ENCODE measurements around the gene DEFB132. TPM values are rescaled to one million over a fixed set of nuclear protein-coding genes. Genes with fewer than 3 reads are reported as not detected.
"Not testable (repeated sequence)": the region's sequence is repeated elsewhere in the genome, so short reads cannot be mapped to it uniquely, and the experiment has no call there.

DEFB132 gene, protein sequence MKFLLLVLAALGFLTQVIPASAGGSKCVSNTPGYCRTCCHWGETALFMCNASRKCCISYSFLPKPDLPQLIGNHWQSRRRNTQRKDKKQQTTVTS
- total RNA-seq (2014; rRNA removed; shearing (Covaris generic)): not detected in 2 replicates

DNA sequence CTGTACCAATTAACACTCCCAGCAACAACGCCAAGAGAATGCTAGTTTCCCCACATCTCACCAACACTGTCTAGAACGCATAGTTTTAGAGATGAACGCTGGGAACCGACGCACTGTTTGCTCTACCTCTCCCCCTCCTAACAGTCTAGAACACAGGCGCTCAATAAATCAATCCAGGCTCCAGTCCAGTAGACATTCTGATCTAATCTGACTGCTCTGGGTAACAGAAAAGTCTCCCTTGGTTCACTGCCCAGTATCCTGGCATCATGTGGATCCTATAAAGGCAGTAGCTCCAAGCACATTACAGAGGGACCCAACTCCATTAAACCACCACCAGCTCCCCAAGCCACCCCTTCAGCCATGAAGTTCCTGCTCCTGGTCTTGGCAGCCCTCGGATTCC is at the start of gene DEFB132:
Gene DEFB132 (plus strand): TSS at position 306 of the 400 bp plus-strand sequence. CDS start 55 bp downstream, at position 361.
- Histone ChIP-seq H3K4me3 (ENCODE audit: insufficient read depth, low read depth, low read length) (no peak within 1 kb of the TSS), H3K27me3 (ENCODE audit: control insufficient read depth, insufficient read depth, low read length) (peaks cover 64% of the 10 kb centered on the region)
- no peak for DNase-seq

DNA sequence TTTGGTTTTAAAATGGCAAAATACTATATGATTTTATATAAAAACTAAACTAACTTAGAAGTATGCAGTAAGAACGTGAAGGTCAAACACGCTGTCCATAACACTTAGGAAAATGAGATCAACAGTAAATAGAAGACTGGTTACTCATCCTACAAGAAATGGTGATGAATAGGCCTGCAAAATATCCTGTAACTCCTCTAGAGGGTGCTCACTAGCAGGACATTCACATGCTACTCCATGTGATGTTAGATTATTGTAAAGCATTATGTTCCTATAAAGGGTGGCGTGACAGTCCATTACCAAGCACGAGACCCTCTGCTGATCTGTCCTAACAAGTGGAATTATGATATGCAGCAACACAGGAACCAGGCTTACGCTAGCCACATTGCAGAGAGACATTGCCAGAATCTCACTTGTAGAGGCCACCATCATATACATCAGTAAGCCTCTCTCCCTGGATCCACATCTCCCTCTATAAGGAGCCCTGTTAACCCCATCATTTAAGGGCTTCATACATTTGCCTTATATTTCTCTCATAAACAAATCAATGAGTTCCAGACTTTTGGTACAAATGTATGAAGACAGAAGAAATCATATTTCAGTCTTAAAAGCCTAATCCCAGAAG is 48.5 kb upstream of the DEFB132 start:
- Histone ChIP-seq H3K36me3 (replicated peaks; ENCODE audit: control insufficient read depth, insufficient read depth, low read length) (no peaks in the 10 kb centered on the region), H3K4me3 (ENCODE audit: insufficient read depth, low read depth, low read length) (no peak overlapping the region), H3K27me3 (ENCODE audit: control insufficient read depth, insufficient read depth, low read length) (peaks cover 6% of the 10 kb centered on the region; the same call in 1 of the 2 replicates)
- peak; percentile 32 for DNase-seq

More for the DNA sequence above, at the start of gene DEFB132:
- no peaks in the 10 kb centered on the region for H3K36me3 ChIP-seq (replicated peaks; ENCODE audit: control insufficient read depth, insufficient read depth, low read length)

DNA sequence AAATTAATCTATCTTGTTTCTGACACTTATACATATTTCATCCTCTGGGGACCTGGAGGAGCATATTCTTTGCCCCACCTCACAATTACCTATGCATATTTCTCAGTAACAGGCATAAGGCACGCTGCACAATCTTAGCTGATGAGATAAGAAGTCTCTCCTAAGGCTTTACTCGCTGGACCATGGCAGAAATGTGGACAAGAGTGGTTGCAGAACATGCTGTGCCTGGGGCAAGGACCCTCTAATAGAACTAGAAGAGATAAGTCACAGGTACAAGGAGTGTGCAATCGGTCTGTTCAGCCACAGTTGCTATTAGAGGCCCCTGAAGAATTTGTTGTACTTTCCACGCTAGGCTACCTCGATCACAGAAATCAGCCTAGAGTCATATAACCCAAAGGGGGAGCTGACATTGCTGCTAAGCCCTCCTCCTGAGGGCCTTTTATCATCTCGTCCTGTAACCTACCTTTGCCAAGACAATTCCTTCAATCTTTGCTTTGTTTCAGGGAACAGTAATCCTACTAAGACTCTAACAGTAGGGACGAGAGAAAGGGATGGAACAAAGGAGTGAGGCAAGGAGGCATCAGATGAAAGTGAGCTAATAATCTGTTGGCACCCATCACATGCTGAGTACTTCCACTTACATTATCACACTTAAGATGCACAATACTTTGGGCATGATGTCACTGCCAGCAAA is 46.6 kb upstream of the DEFB132 start:
- Histone ChIP-seq H3K36me3 (replicated peaks; ENCODE audit: control insufficient read depth, insufficient read depth, low read length) (no peaks in the 10 kb centered on the region), H3K4me3 (ENCODE audit: insufficient read depth, low read depth, low read length) (no peak overlapping the region), H3K27me3 (ENCODE audit: control insufficient read depth, insufficient read depth, low read length) (peaks cover 6% of the 10 kb centered on the region; the same call in 1 of the 2 replicates)
- no peak for DNase-seq

DNA sequence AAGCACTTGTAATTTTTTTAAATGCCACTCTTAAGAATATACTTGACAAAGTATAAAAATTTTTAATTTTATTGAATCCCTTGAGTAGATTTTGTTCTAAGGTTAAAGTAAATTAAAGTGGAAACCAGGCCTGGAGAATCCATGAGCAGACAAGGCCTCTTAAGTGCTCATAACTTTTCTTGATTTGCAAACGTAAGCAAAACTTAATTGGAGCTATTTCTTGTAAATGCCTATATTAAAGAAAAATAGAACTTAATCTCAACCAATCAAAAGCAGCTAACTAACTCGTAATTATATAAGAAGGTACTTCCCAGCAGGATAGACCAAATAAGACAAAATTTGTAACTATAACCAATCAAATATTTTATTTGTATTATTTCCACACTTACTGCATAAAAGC is 43.1 kb upstream of the DEFB132 start:
- Histone ChIP-seq H3K36me3 (replicated peaks; ENCODE audit: control insufficient read depth, insufficient read depth, low read length) (no peaks in the 10 kb centered on the region), H3K4me3 (ENCODE audit: insufficient read depth, low read depth, low read length) (no peak overlapping the region), H3K27me3 (ENCODE audit: control insufficient read depth, insufficient read depth, low read length) (peaks cover 6% of the 10 kb centered on the region; the same call in 1 of the 2 replicates)
- no peak for DNase-seq

DNA sequence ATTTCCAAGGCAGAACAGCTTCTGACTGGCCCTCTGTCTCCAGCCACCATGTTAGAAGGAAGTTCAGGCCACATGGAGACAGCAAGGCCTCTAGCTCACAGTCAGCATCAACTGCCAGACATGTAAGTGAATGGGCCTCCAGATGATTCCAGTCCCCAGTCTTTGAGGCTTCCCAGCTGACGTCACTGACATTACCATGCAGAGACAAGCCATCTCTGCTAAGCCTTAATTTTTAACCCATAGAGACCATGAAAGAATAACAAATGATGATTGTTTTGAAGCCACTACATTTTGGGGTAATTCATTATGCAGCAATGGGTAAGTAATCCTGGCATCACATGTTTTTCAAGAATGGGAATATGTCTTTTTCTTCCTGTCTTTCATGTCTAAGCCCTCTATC is 41.7 kb upstream of the DEFB132 start:
- Histone ChIP-seq H3K27me3 (ENCODE audit: control insufficient read depth, insufficient read depth, low read length) (peaks cover 5% of the 10 kb centered on the region; the same call in 1 of the 2 replicates), H3K4me3 (ENCODE audit: insufficient read depth, low read depth, low read length) (no peak overlapping the region), H3K36me3 (replicated peaks; ENCODE audit: control insufficient read depth, insufficient read depth, low read length) (no peaks in the 10 kb centered on the region)
- no peak for DNase-seq

DNA sequence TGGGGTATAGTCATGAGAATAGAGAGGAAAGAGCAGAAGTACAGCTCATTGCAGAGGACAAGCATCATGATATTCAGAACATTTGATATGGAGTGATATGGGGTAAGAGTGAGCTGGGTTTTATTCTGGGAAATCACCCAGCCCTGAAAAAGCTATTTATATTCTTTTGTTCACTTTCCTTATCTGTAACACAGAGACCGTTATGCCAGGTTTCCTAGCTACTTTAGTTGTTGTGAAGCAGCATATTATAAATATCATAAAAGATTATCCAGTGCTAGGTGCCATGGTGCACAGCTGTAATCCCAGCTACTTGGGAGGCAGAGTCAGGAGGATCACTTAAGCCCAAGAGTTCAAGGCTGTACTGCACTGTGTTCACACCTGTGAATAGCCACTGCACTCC is 40.3 kb upstream of the DEFB132 start:
- Histone ChIP-seq H3K4me3 (ENCODE audit: insufficient read depth, low read depth, low read length) (no peak overlapping the region), H3K36me3 (replicated peaks; ENCODE audit: control insufficient read depth, insufficient read depth, low read length) (no peaks in the 10 kb centered on the region), H3K27me3 (ENCODE audit: control insufficient read depth, insufficient read depth, low read length) (peaks cover 2% of the 10 kb centered on the region; the same call in 1 of the 2 replicates)
- no peak for DNase-seq

DNA sequence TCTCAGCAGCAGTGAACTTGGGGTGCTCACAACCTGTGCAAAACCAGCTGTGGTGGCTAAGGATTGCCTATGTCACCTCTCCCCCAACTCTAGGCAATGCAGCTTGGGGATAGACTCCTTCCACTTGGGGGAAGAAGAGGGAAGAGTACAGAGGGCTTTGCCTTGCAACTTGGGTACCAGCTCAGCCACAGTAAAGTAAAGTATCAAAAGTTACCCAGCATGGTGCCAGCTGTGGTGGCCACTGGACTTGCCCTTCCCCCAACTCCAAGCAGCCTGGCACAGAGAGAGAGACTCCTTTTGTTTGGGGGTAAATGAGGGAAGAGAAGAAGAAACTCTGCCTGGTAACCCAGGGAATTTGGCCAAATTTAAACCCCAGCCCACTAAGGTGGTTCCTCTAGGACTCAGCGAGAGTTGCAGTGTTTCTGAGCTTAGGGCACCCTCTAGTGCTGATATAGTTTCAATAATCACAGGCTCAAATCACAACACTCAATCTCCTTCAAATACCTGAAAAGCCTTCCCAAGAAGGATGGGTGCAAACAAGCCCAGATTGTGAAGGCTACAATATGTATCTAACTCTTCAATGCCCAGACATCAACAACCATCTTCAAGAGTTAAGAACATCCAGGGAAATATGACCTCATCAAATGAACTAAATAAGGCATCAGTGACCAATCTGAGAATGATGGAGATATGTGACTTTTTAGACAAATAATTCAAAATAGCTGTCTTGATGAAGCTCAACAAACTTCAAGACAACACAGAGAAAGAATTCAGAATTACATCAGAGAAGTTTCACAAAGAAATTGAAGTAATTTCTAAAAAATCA is 38.0 kb upstream of the DEFB132 start:
- DNase-seq: peak; percentile 53
- H3K27me3 ChIP-seq (ENCODE audit: control insufficient read depth, insufficient read depth, low read length): no peaks in the 10 kb centered on the region; the same call in 1 of the 2 replicates
- H3K36me3 ChIP-seq (replicated peaks; ENCODE audit: control insufficient read depth, insufficient read depth, low read length): no peaks in the 10 kb centered on the region
- H3K4me3 ChIP-seq (ENCODE audit: insufficient read depth, low read depth, low read length): no peak overlapping the region

DNA sequence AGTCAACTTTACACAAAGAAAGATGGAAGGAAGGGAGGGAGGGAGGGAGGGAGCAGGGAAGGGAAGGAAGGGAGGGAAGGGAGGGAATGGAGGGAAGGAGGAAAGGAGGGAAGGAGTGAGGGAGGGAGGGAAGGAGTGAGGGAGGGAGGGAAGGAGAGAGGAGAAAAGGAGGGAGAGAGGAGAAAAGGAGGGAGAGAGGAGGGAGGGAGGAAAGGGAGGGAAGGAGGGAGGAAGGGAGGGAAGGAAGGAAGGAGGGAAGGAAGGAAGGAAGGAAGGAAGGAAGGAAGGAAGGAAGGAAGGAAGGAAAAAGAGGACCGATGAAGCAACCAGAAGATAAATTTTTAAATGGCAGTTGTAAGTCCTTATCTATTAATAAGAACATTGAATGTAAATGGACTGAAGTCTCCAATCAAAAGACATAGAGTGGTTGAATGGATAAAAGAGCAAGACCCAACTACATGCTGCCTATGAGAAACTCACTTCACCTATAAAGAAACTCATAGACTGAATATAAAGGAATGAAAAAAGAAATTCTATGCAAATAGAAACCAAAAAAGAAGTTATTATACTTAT is 36.2 kb upstream of the DEFB132 start:
- no peak overlapping the region for H3K4me3 ChIP-seq (ENCODE audit: insufficient read depth, low read depth, low read length)
- DNase-seq: no peak
- no peaks in the 10 kb centered on the region; the same call in 1 of the 2 replicates for H3K27me3 ChIP-seq (ENCODE audit: control insufficient read depth, insufficient read depth, low read length)
- no peaks in the 10 kb centered on the region for H3K36me3 ChIP-seq (replicated peaks; ENCODE audit: control insufficient read depth, insufficient read depth, low read length)

DNA sequence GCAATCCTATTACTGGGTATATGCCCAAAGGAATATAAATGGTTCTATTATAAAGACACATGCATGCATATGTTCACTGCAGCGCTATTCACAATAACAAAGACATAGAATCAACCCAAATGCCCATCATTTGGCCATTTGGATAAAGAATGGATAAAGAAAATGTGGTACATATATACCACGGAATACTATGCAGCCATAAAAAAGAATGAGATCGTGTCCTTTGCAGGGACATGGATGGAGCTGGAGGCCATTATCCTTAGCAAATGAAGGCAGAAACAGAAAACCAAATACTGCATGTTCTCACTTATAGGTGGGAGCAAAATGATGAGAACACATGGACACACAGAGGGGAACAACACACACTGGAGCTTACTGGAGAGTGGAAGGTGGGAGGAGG is 31.6 kb upstream of the DEFB132 start:
- H3K27me3 ChIP-seq (ENCODE audit: control insufficient read depth, insufficient read depth, low read length); DNase-seq; H3K4me3 ChIP-seq (ENCODE audit: insufficient read depth, low read depth, low read length); H3K36me3 ChIP-seq (replicated peaks; ENCODE audit: control insufficient read depth, insufficient read depth, low read length): not testable (repeated sequence)

DNA sequence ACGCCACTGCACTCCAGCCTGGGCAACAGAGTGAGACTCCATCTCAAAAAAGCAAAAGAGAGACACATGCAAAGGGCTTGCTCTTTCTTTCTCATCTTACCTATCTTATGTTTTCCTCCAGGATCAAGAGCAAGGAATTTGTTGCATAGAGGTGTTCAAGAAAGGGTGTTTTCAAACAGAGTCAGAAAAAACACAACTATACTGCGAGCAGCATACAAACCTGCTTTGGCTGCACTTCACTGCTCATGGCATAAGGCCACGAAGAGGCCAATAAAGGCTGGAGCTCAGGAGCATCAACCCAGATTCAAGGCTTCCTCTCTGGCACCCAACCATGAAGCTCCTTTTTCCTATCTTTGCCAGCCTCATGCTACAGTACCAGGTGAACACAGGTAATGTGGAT is 30.6 kb upstream of the DEFB132 start, which contains the start of gene DEFB129:
Gene DEFB129 (plus strand): TSS at position 301 of the 400 bp plus-strand sequence. CDS start 31 bp downstream, at position 332.
- no peaks in the 10 kb centered on the region; the same call in 1 of the 2 replicates for H3K27me3 ChIP-seq (ENCODE audit: control insufficient read depth, insufficient read depth, low read length)
- H3K36me3 ChIP-seq (replicated peaks; ENCODE audit: control insufficient read depth, insufficient read depth, low read length): no peaks in the 10 kb centered on the region
- no peak within 1 kb of the TSS for H3K4me3 ChIP-seq (ENCODE audit: insufficient read depth, low read depth, low read length)
- no peak for DNase-seq

DNA sequence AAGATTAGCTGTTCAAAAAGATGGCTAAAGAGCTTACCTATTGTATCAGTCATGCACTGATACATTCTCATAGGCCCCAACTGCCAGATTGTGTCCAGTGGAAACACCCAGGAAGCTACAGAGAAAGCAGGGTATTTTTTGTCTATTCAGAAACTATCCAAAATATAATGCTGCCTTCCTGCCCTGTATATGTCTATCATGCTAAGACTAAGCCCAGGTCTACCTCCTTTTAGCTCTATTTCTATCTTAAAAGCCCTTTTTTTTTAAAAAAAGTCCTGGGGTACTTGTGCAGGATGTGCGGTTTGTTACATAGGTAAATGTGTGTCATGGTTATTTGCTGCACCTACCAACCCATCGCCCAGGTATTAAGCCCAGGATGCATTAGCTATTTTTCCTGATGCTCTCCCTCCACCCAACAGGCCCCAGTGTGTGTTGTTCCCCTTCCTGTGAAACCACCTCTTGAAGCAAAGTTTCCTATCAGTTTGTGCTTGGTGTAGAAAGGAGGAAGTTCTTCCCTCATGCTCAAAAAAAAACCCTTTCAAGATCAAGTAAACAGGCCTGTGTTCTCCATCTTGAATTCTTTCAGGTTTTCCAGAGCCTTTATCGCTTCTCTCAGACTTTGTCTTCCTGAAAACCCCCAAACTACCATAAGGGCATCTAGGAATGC is 30.0 kb upstream of the DEFB132 start:
- no peaks in the 10 kb centered on the region; the same call in 1 of the 2 replicates for H3K27me3 ChIP-seq (ENCODE audit: control insufficient read depth, insufficient read depth, low read length)
- no peak for DNase-seq
- H3K4me3 ChIP-seq (ENCODE audit: insufficient read depth, low read depth, low read length): no peak overlapping the region
- H3K36me3 ChIP-seq (replicated peaks; ENCODE audit: control insufficient read depth, insufficient read depth, low read length): no peaks in the 10 kb centered on the region

DNA sequence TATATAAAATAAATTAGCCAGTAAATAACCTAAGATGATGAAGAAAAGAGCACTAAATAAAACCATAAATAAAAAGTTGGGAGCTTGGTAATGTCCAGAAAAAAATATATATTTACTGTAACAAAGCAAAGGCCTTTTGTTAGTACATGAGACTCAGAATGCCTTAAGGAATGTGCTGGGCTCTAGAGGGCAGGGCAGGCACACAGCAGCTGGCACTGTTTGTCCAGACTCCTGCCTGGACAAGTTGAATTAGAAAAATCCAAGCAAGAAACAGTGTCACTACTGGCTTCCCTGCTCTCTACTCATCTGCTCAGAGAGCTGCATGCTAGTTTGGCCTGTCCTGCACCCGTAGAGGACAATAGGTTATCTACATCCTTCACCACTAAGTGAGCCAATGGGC is 21.6 kb upstream of the DEFB132 start:
- Histone ChIP-seq H3K4me3 (ENCODE audit: insufficient read depth, low read depth, low read length) (no peak overlapping the region), H3K36me3 (replicated peaks; ENCODE audit: control insufficient read depth, insufficient read depth, low read length) (no peaks in the 10 kb centered on the region), H3K27me3 (ENCODE audit: control insufficient read depth, insufficient read depth, low read length) (peaks cover 14% of the 10 kb centered on the region)
- DNase-seq: no peak

DNA sequence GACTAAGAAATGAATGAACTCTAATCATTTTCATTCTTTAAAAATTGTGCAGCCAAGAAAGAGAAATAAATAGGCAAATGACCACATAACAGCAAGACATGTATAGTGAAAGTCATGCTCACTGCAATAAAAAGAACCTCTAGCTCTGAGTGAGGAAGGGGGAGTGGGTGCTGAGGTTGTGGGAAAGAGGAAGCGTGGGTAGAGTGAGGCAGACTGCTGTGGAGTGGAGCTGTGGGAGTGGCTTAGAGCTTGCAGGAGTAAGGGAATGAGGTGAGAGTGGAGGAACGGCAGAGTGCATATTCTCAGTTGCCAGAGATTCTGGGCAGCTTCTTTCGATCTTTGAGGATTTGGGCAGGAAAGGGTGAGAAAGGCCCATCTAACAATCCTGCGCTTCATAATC is 20.0 kb upstream of the DEFB132 start:
- peaks cover 20% of the 10 kb centered on the region for H3K27me3 ChIP-seq (ENCODE audit: control insufficient read depth, insufficient read depth, low read length)
- no peak for DNase-seq
- no peak overlapping the region for H3K4me3 ChIP-seq (ENCODE audit: insufficient read depth, low read depth, low read length)
- no peaks in the 10 kb centered on the region for H3K36me3 ChIP-seq (replicated peaks; ENCODE audit: control insufficient read depth, insufficient read depth, low read length)

DNA sequence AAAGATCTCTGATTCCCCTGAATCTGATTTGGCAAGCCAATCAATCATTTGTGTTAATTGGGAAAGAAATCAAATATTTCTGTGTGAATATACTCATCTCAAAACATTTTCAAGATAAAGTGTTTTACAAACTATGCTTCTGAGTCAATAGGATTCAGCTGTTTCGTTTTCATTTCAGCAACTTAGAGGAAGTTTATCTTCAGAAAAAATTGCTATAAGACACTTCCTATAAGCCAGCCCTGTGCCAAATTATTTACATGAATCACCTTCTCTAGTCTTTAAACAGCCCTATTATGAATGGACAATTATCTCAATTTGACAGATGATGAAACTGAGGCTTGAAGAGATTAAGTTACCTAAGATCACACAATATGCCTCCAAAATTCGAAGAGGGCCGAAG is 19.6 kb upstream of the DEFB132 start:
- no peaks in the 10 kb centered on the region for H3K36me3 ChIP-seq (replicated peaks; ENCODE audit: control insufficient read depth, insufficient read depth, low read length)
- no peak for DNase-seq
- peaks cover 22% of the 10 kb centered on the region for H3K27me3 ChIP-seq (ENCODE audit: control insufficient read depth, insufficient read depth, low read length)
- H3K4me3 ChIP-seq (ENCODE audit: insufficient read depth, low read depth, low read length): no peak overlapping the region
